Vagina (tissue), 2 donors: ENCODE results near the gene TECR.
A peak's percentile ranks its signal among the peaks of the same experiment; 100 is the strongest.

Experiments used
- POLR2A ChIP-seq, 2 donors: fragments of 450-650 bp; IDR thresholded peaks; one replicate each; pipeline ENCODE4 v1.6.1; 2017; ENCODE audit warnings: antibody characterized with exemption in 2 of 2, mild to moderate bottlenecking in 2 of 2, moderate library complexity in 2 of 2
- POLR2AphosphoS5 ChIP-seq, 2 donors: sonication (generic); formaldehyde crosslinking; IDR thresholded peaks; one replicate each; pipeline ENCODE4 v1.9.0; 2017; ENCODE audit warnings: antibody characterized with exemption in 2 of 2, mild to moderate bottlenecking in 2 of 2, low read depth in 1 of 2; ENCODE audit not compliant: insufficient read depth in 1 of 2
- TF ChIP-seq, protein P1 (sequence below), 3 experiments: fragments of 450-650 bp in 2 of 3; fragments of 200-600 bp in 1 of 3; sonication (generic) in 1 of 3; IDR thresholded peaks; one replicate each; pipeline ENCODE4 v1.5.1; 2017 to 2019; ENCODE audit warnings: antibody characterized with exemption in 3 of 3, mild to moderate bottlenecking in 2 of 3, moderate library complexity in 2 of 3

DNA sequence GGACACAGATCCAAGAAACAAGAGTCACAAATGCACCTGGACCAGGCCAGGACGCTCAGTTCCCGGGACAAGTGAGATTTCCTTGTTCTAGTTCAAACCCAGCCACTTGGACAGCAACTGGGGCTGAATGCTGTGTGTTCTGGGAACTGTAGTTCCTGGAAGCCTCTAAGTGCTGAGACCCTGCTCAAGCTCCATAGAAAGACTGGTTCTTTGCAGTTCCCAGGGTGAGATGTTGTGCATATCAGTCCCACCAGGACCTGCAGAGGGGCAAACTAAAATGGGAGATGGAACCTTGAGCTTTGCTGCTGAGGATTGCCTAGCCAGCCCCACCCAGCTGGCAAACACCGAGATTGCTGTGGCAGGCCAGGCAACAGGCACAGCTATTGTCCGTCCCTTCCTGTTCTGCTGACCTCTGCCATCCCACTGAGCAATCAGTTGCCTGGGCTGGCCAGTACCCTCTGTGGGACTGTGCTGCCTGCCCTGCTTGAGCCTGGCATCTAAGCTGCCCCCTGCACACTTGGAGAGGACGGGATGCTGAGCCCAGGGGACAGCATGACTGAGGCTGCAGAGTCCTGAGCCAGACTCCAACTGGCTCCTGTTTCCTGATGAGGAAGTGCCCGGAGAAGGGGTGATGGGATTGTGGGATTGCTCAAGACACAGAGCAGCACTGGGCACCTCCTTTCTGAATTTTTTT, 32.0 kb upstream of the TECR start:
- peak; percentile 15 to 20 for TF ChIP-seq POLR2AphosphoS5 (IDR thresholded peaks at IDR 0.05; ENCODE audit: insufficient read depth in 1 of 2, low read depth in 1 of 2)
- TF ChIP-seq, protein P1, sequence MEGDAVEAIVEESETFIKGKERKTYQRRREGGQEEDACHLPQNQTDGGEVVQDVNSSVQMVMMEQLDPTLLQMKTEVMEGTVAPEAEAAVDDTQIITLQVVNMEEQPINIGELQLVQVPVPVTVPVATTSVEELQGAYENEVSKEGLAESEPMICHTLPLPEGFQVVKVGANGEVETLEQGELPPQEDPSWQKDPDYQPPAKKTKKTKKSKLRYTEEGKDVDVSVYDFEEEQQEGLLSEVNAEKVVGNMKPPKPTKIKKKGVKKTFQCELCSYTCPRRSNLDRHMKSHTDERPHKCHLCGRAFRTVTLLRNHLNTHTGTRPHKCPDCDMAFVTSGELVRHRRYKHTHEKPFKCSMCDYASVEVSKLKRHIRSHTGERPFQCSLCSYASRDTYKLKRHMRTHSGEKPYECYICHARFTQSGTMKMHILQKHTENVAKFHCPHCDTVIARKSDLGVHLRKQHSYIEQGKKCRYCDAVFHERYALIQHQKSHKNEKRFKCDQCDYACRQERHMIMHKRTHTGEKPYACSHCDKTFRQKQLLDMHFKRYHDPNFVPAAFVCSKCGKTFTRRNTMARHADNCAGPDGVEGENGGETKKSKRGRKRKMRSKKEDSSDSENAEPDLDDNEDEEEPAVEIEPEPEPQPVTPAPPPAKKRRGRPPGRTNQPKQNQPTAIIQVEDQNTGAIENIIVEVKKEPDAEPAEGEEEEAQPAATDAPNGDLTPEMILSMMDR (IDR thresholded peaks at IDR 0.05), result no peak
- TF ChIP-seq POLR2A (IDR thresholded peaks at IDR 0.05), result no peak
